Sigmoid colon (tissue), 7 donors: Measurements from ENCODE around the gene SLC8A2. TPM values are rescaled to one million over a fixed set of nuclear protein-coding genes. Genes with fewer than 3 reads are reported as not detected.

Experiments
- DNase-seq: peaks from one replicate; pipeline ENCODE4 v3.0.0-alpha.2; 2019
- H3K27ac ChIP-seq, 4 donors: fragments of 200-600 bp; sonication (generic); one replicate each; pipeline ENCODE4 v1.5.1; 2016 to 2019; ENCODE audit warnings: mild to moderate bottlenecking in 1 of 4
- H3K27me3 ChIP-seq, 3 donors: fragments of 200-600 bp; sonication (generic); one replicate each; pipeline ENCODE4 v1.5.1; 2019; ENCODE audit warnings: mild to moderate bottlenecking in 1 of 3
- H3K36me3 ChIP-seq, 4 donors: fragments of 200-600 bp; sonication (generic); one replicate each; pipeline ENCODE4 v1.5.1; 2016 to 2019
- H3K4me1 ChIP-seq, 4 donors: fragments of 200-600 bp; sonication (generic); one replicate each; pipeline ENCODE4 v1.5.1; 2017 to 2019
- H3K4me3 ChIP-seq, 4 donors: fragments of 200-600 bp; sonication (generic); one replicate each; pipeline ENCODE4 v1.5.1; 2017 to 2019; ENCODE audit warnings: mild to moderate bottlenecking in 2 of 4, moderate library complexity in 1 of 4
- H3K9me3 ChIP-seq, 4 donors: fragments of 200-600 bp in 3 of 4; sonication (generic) in 3 of 4; one replicate each; pipeline versions ENCODE4 v1.5.1 to v1.6.1; 2013 to 2019
- CTCF ChIP-seq, 4 experiments: fragments of 450-650 bp in 3 of 4; fragments of 200-600 bp in 1 of 4; IDR thresholded peaks; one replicate each; pipeline ENCODE4 v1.5.1; 2016 to 2019; ENCODE audit warnings: antibody characterized with exemption in 4 of 4, mild to moderate bottlenecking in 3 of 4, moderate library complexity in 2 of 4
- EP300 ChIP-seq, 4 donors: sonication (generic); formaldehyde crosslinking; IDR thresholded peaks; one replicate each; pipeline ENCODE4 v1.6.1; 2017; ENCODE audit warnings: antibody characterized with exemption in 4 of 4
- POLR2A ChIP-seq, 2 donors: fragments of 450-650 bp; IDR thresholded peaks; one replicate each; pipeline ENCODE4 v1.6.1; 2016; ENCODE audit warnings: antibody characterized with exemption in 2 of 2, mild to moderate bottlenecking in 2 of 2, moderate library complexity in 2 of 2
- POLR2AphosphoS5 ChIP-seq, 4 donors: sonication (generic); formaldehyde crosslinking; IDR thresholded peaks; one replicate each; pipeline ENCODE4 v1.6.1; 2017; ENCODE audit warnings: antibody characterized with exemption in 4 of 4
- WGBS, 2 donors: extraction: QIAGEN DNeasy Blood & Tissue Kit; methylation state at CpG; one replicate each; pipeline ENCODE4 v1.1.7; 2013; 5-methylcytosine and 5-hydroxymethylcytosine counted together
- intact Hi-C: fragments of 100-400 bp; cut with DNase I; formaldehyde crosslinking; loops from one replicate; pipeline ENCODE4 v1.15.1; 2023
- polyA plus RNA-seq, 3 donors: library from polyadenylated mRNA; stranded (reverse); fragments of 200-250 nt; gene quantifications; one replicate each; pipeline ENCODE4 v1.2.3, GENCODE V29; 2013
- total RNA-seq, 4 donors: library from RNA; depleted of rRNA; stranded (reverse); fragments of >200 nt; gene quantifications; one replicate each; pipeline ENCODE4 v1.1.0, GENCODE V29; 2016
- donor health status: healthy with polysubstance abuse.
- donor health status: Bipolar disorder and iron deficiency.
- donor health status: healthy.

Gene SLC8A2
- total and polyA plus RNA-seq, 7 donors = 1.1 to 39.9 (median 10.0) TPM; not detected in 2

DNA sequence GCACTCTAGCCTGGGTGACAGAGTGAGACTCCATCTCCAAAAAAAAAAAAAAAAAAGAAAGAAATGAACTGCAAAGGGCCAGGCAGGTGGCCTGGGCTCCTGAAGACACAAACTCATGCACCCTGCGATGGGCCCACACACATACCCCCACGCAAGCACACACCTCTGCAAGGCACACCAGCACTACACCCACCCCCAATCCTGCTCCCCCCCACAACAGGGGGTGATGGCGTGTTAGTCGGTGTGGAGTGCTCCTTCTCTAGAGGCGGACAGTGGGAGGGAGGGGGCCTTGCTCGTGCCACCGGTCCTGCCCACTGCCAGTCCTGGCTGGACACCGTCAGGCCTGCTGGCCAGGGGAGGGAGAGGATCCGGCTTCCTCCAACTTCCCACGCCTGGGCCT lies 1.6 kb upstream of the SLC8A2 start:
- WGBS, 2 donors = 86% methylated on average over 10 of the region's 10 CpGs
- Histone ChIP-seq H3K4me3 (no peak overlapping the region), H3K4me1 (peaks cover 0 to 41% (median 33%) of the 10 kb centered on the region in 4 donors), H3K27ac (no peak overlapping the region), H3K27me3 (peaks cover 0 to 9% (median 0%) of the 10 kb centered on the region in 3 donors), H3K36me3 (no peaks in the 10 kb centered on the region), H3K9me3 (no peaks in the 10 kb centered on the region)
- no peak for TF ChIP-seq CTCF (IDR thresholded peaks at IDR 0.05)
- no peak for TF ChIP-seq POLR2A (IDR thresholded peaks at IDR 0.05)
- TF ChIP-seq EP300 (IDR thresholded peaks at IDR 0.05) = no peak
- TF ChIP-seq POLR2AphosphoS5 (IDR thresholded peaks at IDR 0.05) = no peak
- intact Hi-C loops = no loop called here
- no peak for DNase-seq

DNA sequence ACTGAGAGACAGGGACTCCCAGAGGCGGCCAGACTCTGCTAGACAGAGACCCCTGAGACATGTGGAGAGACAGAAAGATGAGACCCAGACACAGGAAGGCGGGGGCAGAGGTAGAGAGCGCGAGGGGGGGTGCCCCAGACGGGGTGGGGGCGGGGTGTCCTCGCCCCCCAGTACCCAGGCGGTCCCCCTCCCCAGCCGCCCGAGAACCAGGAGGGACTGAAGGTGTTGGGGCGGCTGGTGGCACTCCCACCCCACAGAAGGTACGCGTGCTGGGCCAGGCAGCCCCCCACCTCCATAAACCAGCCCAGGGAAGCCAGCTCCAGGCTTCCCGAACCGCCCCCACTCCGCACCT lies 336 bp downstream of the SLC8A2 start:
- DNase-seq = no peak
- H3K4me3 ChIP-seq = peak overlapping the region; percentile 49 to 73 (median 68)
- H3K9me3 ChIP-seq = no peaks in the 10 kb centered on the region
- peak overlapping the region; percentile 43 to 86 (median 84) for H3K27ac ChIP-seq
- no peak for TF ChIP-seq CTCF (IDR thresholded peaks at IDR 0.05)
- TF ChIP-seq POLR2AphosphoS5 (IDR thresholded peaks at IDR 0.05) = no peak
- TF ChIP-seq POLR2A (IDR thresholded peaks at IDR 0.05) = no peak
- TF ChIP-seq EP300 (IDR thresholded peaks at IDR 0.05) = no peak
- H3K4me1 ChIP-seq = peaks cover 0 to 48% (median 35%) of the 10 kb centered on the region in 4 donors
- H3K27me3 ChIP-seq = peaks cover 0 to 9% (median 0%) of the 10 kb centered on the region in 3 donors
- H3K36me3 ChIP-seq = peaks cover 0 to under 1% (median 0%) of the 10 kb centered on the region in 4 donors
- WGBS, 2 donors = 3 to 8% methylated on average over 15 to 16 of the region's 16 CpGs
- intact Hi-C loops = no loop called here

GRCh38 chr19:47470447-47471195 lies 1.1 kb downstream of the SLC8A2 start:
- peaks cover 0 to 9% (median 0%) of the 10 kb centered on the region in 3 donors for H3K27me3 ChIP-seq
- no peaks in the 10 kb centered on the region for H3K9me3 ChIP-seq
- H3K4me3 ChIP-seq = peak overlapping the region; percentile 49 to 73 (median 68)
- intact Hi-C loops = no loop called here
- WGBS, 2 donors = 26 to 30% methylated on average over 13 of the region's 13 CpGs
- no peak for DNase-seq
- no peak for TF ChIP-seq POLR2AphosphoS5 (IDR thresholded peaks at IDR 0.05)
- TF ChIP-seq EP300 (IDR thresholded peaks at IDR 0.05) = no peak
- TF ChIP-seq POLR2A (IDR thresholded peaks at IDR 0.05) = no peak
- no peak for TF ChIP-seq CTCF (IDR thresholded peaks at IDR 0.05)
- peaks cover 0 to 8% (median 0%) of the 10 kb centered on the region in 4 donors for H3K36me3 ChIP-seq
- peak overlapping the region; percentile 43 to 86 (median 84) for H3K27ac ChIP-seq
- peaks cover 0 to 48% (median 38%) of the 10 kb centered on the region in 4 donors for H3K4me1 ChIP-seq

GRCh38 chr19:47469719-47470118 lies 2.0 kb downstream of the SLC8A2 start:
- Histone ChIP-seq H3K4me1 (peaks cover 0 to 48% (median 40%) of the 10 kb centered on the region in 4 donors), H3K27me3 (peaks cover 0 to 9% (median 0%) of the 10 kb centered on the region in 3 donors), H3K27ac (peak overlapping the region; percentile 16 to 86 (median 84)), H3K36me3 (peaks cover 0 to 10% (median 0%) of the 10 kb centered on the region in 4 donors), H3K4me3 (peak overlapping the region in 3 of 4 donors; percentile 13 to 73 (median 71)), H3K9me3 (no peaks in the 10 kb centered on the region)
- intact Hi-C loops = no loop called here
- TF ChIP-seq POLR2A (IDR thresholded peaks at IDR 0.05) (no peak), POLR2AphosphoS5 (IDR thresholded peaks at IDR 0.05) (no peak), EP300 (IDR thresholded peaks at IDR 0.05) (no peak), CTCF (IDR thresholded peaks at IDR 0.05) (no peak)
- WGBS, 2 donors = 14 to 15% methylated on average over 12 of the region's 12 CpGs
- no peak for DNase-seq
